IPS-NIHi11 (cell line): ENCODE results near the gene EBI3.
"Not testable (repeated sequence)": the region's sequence is repeated elsewhere in the genome, so short reads cannot be mapped to it uniquely, and the experiment has no call there.

Experiments used
- DNase-seq: peaks from one replicate; pipeline ENCODE4 v3.0.0; 2012; ENCODE audit warnings: mixed read lengths, low spot score

Gene EBI3

GRCh38 chr19:4234862-4235201, 5.5 kb downstream of the EBI3 start:
- no peak for DNase-seq

DNA sequence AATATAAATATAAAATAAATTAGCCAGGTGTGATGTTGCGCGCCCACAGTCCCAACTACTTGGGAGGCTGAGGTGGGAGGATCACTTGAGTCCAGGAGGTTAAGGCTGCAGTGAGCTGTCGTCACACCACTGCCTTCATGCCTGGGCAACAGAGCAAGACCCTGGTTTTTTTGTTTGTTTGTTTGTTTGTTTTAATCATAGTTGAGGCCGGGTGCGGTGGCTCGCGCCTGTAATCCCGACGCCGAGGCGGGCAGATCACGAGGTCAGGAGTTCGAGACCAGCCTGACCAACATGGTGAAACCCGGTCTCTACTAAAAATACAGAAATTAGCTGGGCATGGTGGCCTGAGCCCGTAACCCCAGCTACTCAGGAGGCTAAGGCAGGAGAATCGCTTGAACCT, 8.2 kb downstream of the EBI3 start:
- not testable (repeated sequence) for DNase-seq

DNA sequence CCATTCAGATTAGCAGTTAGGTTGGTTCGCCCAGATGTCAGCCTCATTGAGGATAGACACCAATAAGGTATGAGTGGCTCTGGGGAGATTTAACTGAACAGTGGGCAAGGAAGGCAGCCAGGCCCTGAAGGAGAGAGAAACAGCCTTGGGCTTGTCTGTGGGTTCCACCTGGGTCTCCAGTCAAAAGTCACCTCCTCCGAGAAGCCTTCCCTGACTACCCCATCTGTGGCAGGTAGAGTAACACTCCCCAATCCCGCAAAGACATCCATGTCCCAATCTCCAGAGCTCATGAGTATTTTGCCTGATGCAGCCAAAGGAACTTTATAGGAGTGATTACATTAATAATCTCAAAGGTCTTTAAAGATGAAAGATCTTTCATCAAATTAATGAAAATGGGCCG, 9.5 kb downstream of the EBI3 start:
- DNase-seq: no peak

DNA sequence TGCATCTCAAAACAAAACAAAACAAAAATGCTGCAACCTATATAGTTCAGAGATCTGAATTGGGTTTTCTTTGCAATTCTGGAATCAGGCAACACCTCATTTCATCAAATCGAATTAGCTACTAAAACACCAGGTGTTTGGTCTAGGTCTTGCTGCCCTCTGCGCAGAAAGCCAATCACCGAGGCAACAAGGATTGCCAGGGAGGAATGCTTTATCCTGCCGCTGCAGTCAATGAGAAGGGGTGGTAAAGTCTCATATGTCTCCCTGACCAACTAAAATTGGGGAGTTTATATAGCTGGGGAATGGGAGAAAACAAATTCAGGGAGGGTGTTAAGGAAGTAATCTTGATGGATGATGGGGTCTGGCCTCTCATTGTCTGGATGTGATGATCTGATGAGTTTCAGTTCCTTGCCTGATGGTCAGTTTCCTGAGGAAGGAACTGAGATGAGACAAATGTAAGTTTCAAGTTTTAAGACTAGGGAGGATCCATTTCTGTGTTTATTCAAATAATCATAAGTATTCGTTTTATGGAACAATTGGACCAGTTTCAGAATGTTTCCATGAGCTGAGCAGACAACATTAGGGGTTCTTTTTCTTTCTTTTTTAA, 12.6 kb downstream of the EBI3 start:
- no peak for DNase-seq

GRCh38 chr19:4245938-4246337, 16.6 kb downstream of the EBI3 start:
- not testable (repeated sequence) for DNase-seq

- peak; percentile 100 for DNase-seq
Measured at GRCh38 chr19:4246767-4247593, 17.7 kb downstream of the EBI3 start, which contains the start of gene YJU2. Gene YJU2, plus strand, starts transcription at chr19:4247080. Its CDS starts 67 bp downstream, at chr19:4247147.

GRCh38 chr19:4256563-4256962, 27.2 kb downstream of the EBI3 start:
- DNase-seq: no peak

GRCh38 chr19:4257025-4257424, 27.7 kb downstream of the EBI3 start:
- DNase-seq: no peak

DNA sequence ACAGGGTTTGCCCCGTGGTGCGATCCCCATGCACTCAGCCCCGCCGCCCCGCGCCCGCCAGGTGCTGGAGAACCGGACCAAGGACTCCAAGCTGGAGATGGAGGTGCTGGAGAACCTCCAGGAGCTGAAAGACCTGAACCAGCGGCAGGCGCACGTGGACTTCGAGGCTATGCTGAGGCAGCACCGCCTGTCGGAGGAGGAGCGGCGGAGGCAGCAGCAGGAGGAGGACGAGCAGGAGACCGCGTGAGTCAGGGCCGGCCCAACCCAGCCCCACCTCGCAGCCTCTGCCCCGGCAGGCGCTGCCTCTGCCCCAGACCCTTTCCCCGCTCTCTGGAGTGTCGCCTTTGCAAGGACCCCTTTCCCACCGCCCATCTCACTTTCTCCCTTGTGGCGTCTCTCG, 28.9 kb downstream of the EBI3 start:
- DNase-seq: peak; percentile 14

GRCh38 chr19:4260613-4261191, 31.4 kb downstream of the EBI3 start:
- no peak for DNase-seq

DNA sequence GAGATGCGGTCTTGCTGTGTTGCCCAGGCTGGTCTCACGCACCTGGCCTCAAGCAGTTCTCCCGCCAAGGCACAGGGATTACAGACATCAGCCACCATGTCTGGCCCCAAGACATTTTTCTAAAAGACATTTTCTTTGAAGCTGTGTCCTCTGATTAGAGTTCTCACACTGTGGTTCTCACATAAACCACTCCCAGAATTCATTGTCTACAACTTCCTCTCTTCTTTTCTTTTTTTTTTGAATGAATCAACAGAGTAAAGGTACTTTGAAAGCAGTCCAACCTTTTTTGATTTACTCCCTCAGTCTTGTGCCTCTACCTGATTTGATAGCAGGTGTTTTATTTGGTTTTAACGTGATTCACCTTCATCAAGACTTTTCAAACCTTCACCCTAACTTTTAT, 35.5 kb downstream of the EBI3 start:
- no peak for DNase-seq

DNA sequence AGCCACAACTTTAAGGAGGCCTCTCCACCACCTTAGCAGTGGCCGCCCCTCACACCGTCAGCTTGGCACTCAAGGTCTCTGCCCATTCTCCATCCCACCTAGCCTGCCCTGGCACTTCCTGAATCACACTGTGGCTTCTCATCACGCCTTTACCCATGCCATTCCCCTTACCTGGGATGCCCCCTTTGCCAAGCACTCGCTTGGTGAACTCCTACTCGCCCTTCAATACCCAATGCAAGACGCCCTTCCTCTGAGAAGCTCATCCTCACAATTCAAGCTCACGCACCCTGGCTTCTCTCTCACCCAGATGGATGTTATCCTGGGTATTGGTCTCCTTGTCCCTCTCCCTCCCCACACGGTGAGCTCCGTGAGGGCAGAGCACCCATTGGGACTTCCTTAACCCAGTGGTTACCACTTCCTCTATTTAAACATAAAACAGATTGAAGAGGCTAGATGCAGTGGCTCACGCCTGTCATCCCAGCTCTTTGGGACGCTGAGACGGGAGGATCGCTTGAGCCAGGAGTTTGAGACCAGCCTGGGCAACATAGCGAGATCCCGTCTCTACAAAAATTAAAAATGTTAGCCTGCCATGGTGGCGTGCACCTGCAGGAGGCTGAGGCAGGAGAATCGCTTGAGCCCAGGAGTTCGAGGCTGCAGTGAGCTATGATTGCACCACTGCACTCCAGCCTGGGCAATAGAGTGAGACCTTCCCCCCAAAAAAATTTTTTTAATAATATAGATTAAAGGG, 37.1 kb downstream of the EBI3 start:
- DNase-seq: no peak

GRCh38 chr19:4267101-4267900, 38.0 kb downstream of the EBI3 start:
- peak; percentile 90 for DNase-seq

DNA sequence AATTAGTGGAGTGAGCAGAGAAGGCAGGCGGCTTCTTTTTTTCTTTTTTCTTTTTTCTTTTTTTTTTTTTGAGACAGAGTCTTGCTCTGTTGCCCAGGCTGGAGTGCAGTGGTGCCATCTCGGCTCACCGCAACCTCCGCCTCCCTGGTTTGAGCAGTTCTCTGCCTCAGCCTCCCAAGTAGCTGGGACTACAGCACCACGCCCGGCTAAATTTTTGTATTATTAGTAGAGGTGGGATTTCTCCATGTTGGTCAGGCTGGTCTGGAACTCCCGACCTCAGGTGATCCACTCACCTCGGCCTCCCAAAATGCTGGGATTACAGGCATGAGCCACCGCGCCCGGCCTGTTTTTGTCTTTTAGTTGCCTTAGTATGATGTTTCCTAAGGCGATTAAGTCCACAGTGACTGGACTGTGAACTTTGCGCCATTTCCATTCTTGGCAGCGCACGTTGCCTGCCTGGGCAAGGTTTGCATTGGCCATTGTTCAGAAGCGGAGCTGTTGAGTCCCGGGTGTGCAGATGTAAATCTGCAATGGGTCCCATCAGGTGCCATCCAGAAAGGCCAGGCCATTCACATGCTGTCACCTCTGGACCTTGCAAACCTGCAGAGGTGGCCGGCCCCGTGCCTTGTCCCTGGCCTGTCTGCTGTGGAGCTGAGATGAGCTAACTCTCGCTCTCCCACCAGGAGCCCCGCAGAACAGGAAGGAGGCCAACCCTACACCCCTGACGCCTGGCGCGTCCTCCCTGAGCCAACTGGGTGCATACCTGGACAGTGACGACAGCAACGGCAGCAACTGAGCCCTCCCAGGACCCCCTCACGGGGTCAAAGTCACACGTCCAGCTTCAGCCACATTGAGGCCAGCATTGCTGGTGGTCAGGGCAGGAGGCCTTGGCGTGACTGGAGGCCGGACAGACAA, 38.8 kb downstream of the EBI3 start:
- no peak for DNase-seq

- DNase-seq: no peak
Measured at GRCh38 chr19:4268816-4269430, 39.6 kb downstream of the EBI3 start.

- no peak for DNase-seq
Measured at GRCh38 chr19:4272894-4273293, 43.6 kb downstream of the EBI3 start.

DNA sequence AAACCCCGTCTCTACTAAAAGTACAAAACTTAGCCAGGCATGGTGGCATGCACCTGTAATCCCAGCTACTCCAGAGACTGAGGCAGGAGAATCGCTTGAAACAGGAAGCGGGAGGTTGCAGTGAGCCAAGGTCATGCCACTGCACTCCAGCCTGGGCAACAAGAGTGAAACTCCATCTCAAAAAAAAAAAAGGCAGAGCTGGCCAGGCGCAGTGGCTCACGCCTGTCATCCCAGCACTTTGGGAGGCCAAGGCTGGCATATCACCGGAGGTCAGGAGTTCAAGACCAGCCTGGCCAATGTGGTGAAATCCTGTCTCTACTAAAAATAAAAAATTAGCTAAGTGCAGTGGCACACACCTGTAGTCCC, 45.0 kb downstream of the EBI3 start:
- DNase-seq: not testable (repeated sequence)

DNA sequence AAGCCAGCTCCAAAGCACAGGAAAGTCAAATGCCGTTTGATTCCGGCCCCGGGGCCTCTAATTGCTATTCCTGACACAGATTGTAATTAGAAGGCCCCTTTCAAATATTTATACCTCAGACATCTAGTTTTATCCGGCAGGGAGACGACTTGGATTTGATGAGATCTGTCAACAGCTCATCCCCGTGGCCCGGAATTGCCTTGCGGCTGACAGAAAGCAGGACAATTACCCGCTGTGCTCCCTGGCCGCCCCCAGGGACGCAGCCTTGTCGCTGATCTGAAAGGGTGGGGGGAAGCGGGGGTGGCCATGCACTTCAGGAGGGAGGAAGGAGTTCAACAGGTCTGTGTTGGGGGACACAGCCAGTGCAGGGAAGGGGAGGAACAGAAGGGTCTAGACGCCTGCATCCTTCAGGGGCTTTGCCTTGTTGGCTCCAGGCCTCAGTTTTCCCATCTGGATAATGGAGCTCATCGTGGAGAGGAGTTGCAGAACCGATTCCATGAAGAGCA, 47.9 kb downstream of the EBI3 start:
- no peak for DNase-seq

DNA sequence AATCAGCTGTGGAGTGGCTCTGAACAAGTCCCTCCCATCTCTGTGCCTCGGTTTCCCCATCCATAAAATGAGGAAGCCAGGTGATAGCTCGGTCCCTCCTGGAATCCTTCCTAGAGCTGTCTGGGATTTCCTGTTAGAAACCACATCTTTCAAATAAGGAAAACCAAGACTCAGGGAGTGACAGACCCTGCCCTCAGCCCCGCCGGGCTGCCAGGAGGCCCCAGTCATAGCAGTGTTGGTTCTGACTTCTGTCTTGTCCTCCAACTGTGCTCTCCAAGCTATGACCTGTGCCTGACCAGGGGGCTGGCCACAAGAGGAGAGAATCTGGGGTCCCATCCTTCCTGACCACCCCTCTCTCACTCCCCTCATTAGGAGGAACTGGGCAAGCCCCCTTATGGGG, 48.7 kb downstream of the EBI3 start:
- DNase-seq: no peak
